GM12878 (cell line): ENCODE data around the gene FKBP2. TPM values are rescaled to one million over a fixed set of nuclear protein-coding genes. Genes with fewer than 3 reads are reported as not detected.

Source experiments
- ATAC-seq: fragments of 200-7000 bp; cut with Tn5 transposase; 3 replicates; pipeline ENCODE4 v1.9.1; 2020; ENCODE audit warnings: mild to moderate bottlenecking, moderate library complexity
- BruUV-seq: library from RNA; stranded (reverse); fragments of 400-500 nt; replicated peaks from 2 replicates; lab custom pipeline; 2021; lab: Mats Ljungman, UMichigan
- CTCF ChIA-PET: fragments of 300-600 bp; sonication (Branson Sonifier 250); formaldehyde crosslinking; extraction: SDS; loops from one replicate; lab custom pipeline; 2021; ENCODE audit warnings: inconsistent platforms; lab: Yijun Ruan, JAX
- POLR2A ChIA-PET: fragments of 350-600 bp; formaldehyde crosslinking; extraction: SDS; loops from one replicate; lab custom pipeline; 2021; ENCODE audit warnings: inconsistent platforms; lab: Charles Lee
- RAD21 ChIA-PET: fragments of 300-600 bp; sonication (Branson Sonifier 250); formaldehyde crosslinking; loops from one replicate; lab custom pipeline; 2023; ENCODE audit warnings: antibody characterized with exemption; ENCODE audit not compliant: unreplicated experiment; lab: Charles Lee
- SMC1A ChIA-PET: fragments of 300-600 bp; sonication (Branson Sonifier 250); formaldehyde crosslinking; loops from one replicate; lab custom pipeline; 2023; ENCODE audit not compliant: unreplicated experiment, uncharacterized antibody; lab: Charles Lee
- DNase-seq: peaks from one replicate; pipeline ENCODE4 v3.0.0-alpha.2; 2011; ENCODE audit warnings: low read depth, low spot score
- FAIRE-seq: peaks from 3 replicates; lab custom pipeline; 2011; peaks lifted over from hg19 to GRCh38; lab: Jason Lieb, UNC
- H2AFZ ChIP-seq: 2 replicates; pipeline ENCODE4 v1.6.0; 2011; ENCODE audit warnings: low read depth, low read length, control low read depth; ENCODE audit not compliant: control insufficient read depth
- H3K27ac ChIP-seq: 2 replicates; pipeline ENCODE4 v1.5.1; 2011; ENCODE audit warnings: control low read depth; ENCODE audit not compliant: control insufficient read depth, insufficient read depth
- H3K27me3 ChIP-seq, 2 experiments: replicated peaks in 1 of 2; 2 replicates each; pipeline versions ENCODE4 v1.6.0 to v1.6.1; 2011; ENCODE audit warnings: low read length in 1 of 2; ENCODE audit not compliant: control insufficient read depth in 2 of 2, insufficient read depth in 2 of 2
- H3K36me3 ChIP-seq, 2 experiments: 2 replicates each; pipeline ENCODE4 v1.5.1; 2011; ENCODE audit warnings: low read length in 1 of 2; ENCODE audit not compliant: control insufficient read depth in 2 of 2, insufficient read depth in 2 of 2
- H3K4me1 ChIP-seq: 2 replicates; pipeline ENCODE4 v1.6.1; 2011; ENCODE audit warnings: mild to moderate bottlenecking, low read length, moderate library complexity, mixed read lengths; ENCODE audit not compliant: control insufficient read depth, insufficient read depth
- H3K4me2 ChIP-seq: 2 replicates; pipeline ENCODE4 v1.6.0; 2011; ENCODE audit warnings: control low read depth; ENCODE audit not compliant: control insufficient read depth, insufficient read depth
- H3K4me3 ChIP-seq: fragments of 200-600 bp; sonication (generic); 2 replicates; pipeline ENCODE4 v1.5.1; 2016
- H3K79me2 ChIP-seq: 2 replicates; pipeline ENCODE4 v1.6.0; 2011; ENCODE audit warnings: low read length; ENCODE audit not compliant: control insufficient read depth, insufficient read depth
- H3K9ac ChIP-seq: 2 replicates; pipeline ENCODE4 v1.8.0; 2011; ENCODE audit warnings: low read length, control low read depth, mixed read lengths; ENCODE audit not compliant: control insufficient read depth, insufficient read depth
- H3K9me3 ChIP-seq: replicated peaks from 3 replicates; pipeline ENCODE4 v1.5.1; 2011; ENCODE audit warnings: mild to moderate bottlenecking, low read length; ENCODE audit not compliant: control insufficient read depth, insufficient read depth
- H4K20me1 ChIP-seq: 2 replicates; pipeline ENCODE4 v1.6.0; 2011; ENCODE audit not compliant: control insufficient read depth, insufficient read depth
- BCLAF1 ChIP-seq: fragments of 450-650 bp; IDR thresholded peaks from 2 replicates; pipeline ENCODE4 v1.6.1; 2017; ENCODE audit warnings: antibody characterized with exemption, mild to moderate bottlenecking, moderate library complexity
- BRCA1 ChIP-seq: IDR thresholded peaks from 2 replicates; pipeline ENCODE4 v1.6.1; 2011; ENCODE audit warnings: low read depth, low read length, improper control_type of control experiment
- CBFB ChIP-seq: IDR thresholded peaks from 2 replicates; pipeline ENCODE4 v1.6.1; 2016; ENCODE audit warnings: antibody characterized with exemption, low read depth
- CBX3 ChIP-seq: fragments of 200-600 bp; sonication (generic); IDR thresholded peaks from 2 replicates; pipeline ENCODE4 v1.6.1; 2016; ENCODE audit warnings: low read depth, borderline replicate concordance
- FOXK2 ChIP-seq: fragments of 450-650 bp; IDR thresholded peaks from 2 replicates; pipeline ENCODE4 v1.6.1; 2017; ENCODE audit warnings: mild to moderate bottlenecking, moderate library complexity
- HDAC6 ChIP-seq: fragments of 200-600 bp; sonication (generic); IDR thresholded peaks from one replicate; pipeline ENCODE4 v1.8.0; 2017; ENCODE audit warnings: antibody characterized with exemption; ENCODE audit not compliant: unreplicated experiment
- IRF5 ChIP-seq: fragments of 450-650 bp; IDR thresholded peaks from 2 replicates; pipeline ENCODE4 v1.6.1; 2017; ENCODE audit warnings: borderline replicate concordance
- MEF2B ChIP-seq: fragments of 450-650 bp; IDR thresholded peaks from 2 replicates; pipeline ENCODE4 v1.6.1; 2018; ENCODE audit warnings: mild to moderate bottlenecking, moderate library complexity; ENCODE audit not compliant: partially characterized antibody, poor library complexity, severe bottlenecking
- MLLT1 ChIP-seq: fragments of 450-650 bp; IDR thresholded peaks from 2 replicates; pipeline ENCODE4 v1.6.1; 2016; ENCODE audit warnings: mild to moderate bottlenecking
- MYB ChIP-seq: fragments of 150-350 bp; IDR thresholded peaks from 2 replicates; pipeline ENCODE4 v1.6.1; 2014; ENCODE audit warnings: mild to moderate bottlenecking, low read depth, low read length, borderline replicate concordance
- PBX3 ChIP-seq: IDR thresholded peaks from 2 replicates; pipeline ENCODE4 v1.6.1; 2011; ENCODE audit warnings: mild to moderate bottlenecking, low read depth, low read length, moderate library complexity; ENCODE audit not compliant: insufficient replicate concordance
- POLR2A ChIP-seq: IDR thresholded peaks from 2 replicates; pipeline ENCODE4 v1.6.1; 2011; ENCODE audit warnings: low read depth, mild to moderate bottlenecking, low read length
- POLR2AphosphoS2 ChIP-seq: IDR thresholded peaks from 2 replicates; pipeline ENCODE4 v1.6.1; 2011; ENCODE audit warnings: low read depth, mild to moderate bottlenecking, low read length, improper control_type of control experiment, moderate library complexity
- SMAD5 ChIP-seq: IDR thresholded peaks from 2 replicates; pipeline ENCODE4 v1.6.1; 2016; ENCODE audit warnings: antibody characterized with exemption, low read depth
- SP1 ChIP-seq: IDR thresholded peaks from one replicate; pipeline ENCODE4 v1.6.1; 2011; ENCODE audit warnings: low read depth, low read length
- WRNIP1 ChIP-seq: IDR thresholded peaks from 2 replicates; pipeline ENCODE4 v1.6.1; 2011; ENCODE audit warnings: low read depth, low read length, improper control_type of control experiment, borderline replicate concordance
- ZNF207 ChIP-seq: fragments of 450-650 bp; IDR thresholded peaks from 2 replicates; pipeline ENCODE4 v1.6.1; 2014; ENCODE audit warnings: antibody characterized with exemption, mild to moderate bottlenecking, borderline replicate concordance
- ZNF24 ChIP-seq: fragments of 450-650 bp; IDR thresholded peaks from 2 replicates; pipeline ENCODE4 v1.6.1; 2017; ENCODE audit warnings: antibody characterized with exemption, mild to moderate bottlenecking
- WGBS: methylation state at CpG from one replicate; pipeline ENCODE4 v1.1.6; 2016; ENCODE audit warnings: low lambda C conversion rate; ENCODE audit not compliant: insufficient replicate concordance, insufficient coverage; ENCODE audit errors: missing lambda C conversion rate; 5-methylcytosine and 5-hydroxymethylcytosine counted together
- in situ Hi-C: fragments of 300-500 bp; cut with MboI; formaldehyde crosslinking; loops from 9 replicates; pipeline ENCODE4 v1.14.3; 2018; ENCODE audit warnings: mixed read lengths
- intact Hi-C: fragments of 100-400 bp; cut with micrococcal nuclease; formaldehyde crosslinking; loops from one replicate; pipeline ENCODE4 v1.14.2; 2022; ENCODE audit not compliant: unreplicated experiment
- polyA plus RNA-seq, 11 experiments: library from polyadenylated mRNA; depleted of rRNA in 4 of 11; unstranded in 6 of 11; stranded (reverse) in 5 of 11; fragments of >200 nt; fragmentation: Nextera tagmentation in 4 of 11; fragmentation: Illumina TruSeq in 1 of 11; extraction: Ambion mirVana in 4 of 11; extraction: Trizol in 1 of 11; gene quantifications; 1 replicate in 1 of 11; 2 replicates in 10 of 11; pipeline versions ENCODE4 v1.2.1 to v1.2.3, GENCODE V29; 2011 to 2016; ENCODE audit warnings: inconsistent platforms in 2 of 11, missing spikeins in 2 of 11, low read depth in 1 of 11
- total RNA-seq, 4 experiments: library from RNA; depleted of rRNA in 3 of 4; stranded (reverse); fragments of >200 nt in 3 of 4; fragmentation: Illumina TruSeq in 1 of 4; extraction: Trizol in 1 of 4; gene quantifications; 2 replicates each; pipeline versions ENCODE4 v1.2.1 to v1.2.3, GENCODE V29; 2013 to 2021

FKBP2 gene
- total and polyA plus RNA-seq, 10 of the 15 experiments (the other 5 are each of a cell fraction or from before 2014, with no cell fraction given): 1.8 to 99.7 (median 39.5) TPM

- no peaks in the 10 kb centered on the region for H3K27me3 ChIP-seq
- peaks cover 0 to 3% of the 10 kb centered on the region in 2 experiments; a peak in 1 of 4 replicates for H3K36me3 ChIP-seq
- 0 out of 2 replicates have a peak, but pooled peaks cover 2% of the 10 kb centered on the region for H3K4me1 ChIP-seq
- CTCF ChIA-PET: interaction anchor here (0.6 to 3.5 kb wide), 5 partner anchors 8 to 29 kb away, joined by 3 to 10 read pairs (median 4); no protein-coding TSS in a partner anchor
- BruUV-seq: no TSS peak
- in situ Hi-C loops: no loop called here
- no peak for DNase-seq
- RAD21 ChIA-PET: no interaction called here
- no peak overlapping the region for H3K27ac ChIP-seq
- no peak for ATAC-seq
- H2AFZ ChIP-seq: no peak overlapping the region
- no peak for FAIRE-seq
- SMC1A ChIA-PET: interaction anchor here (1.3 kb wide), 1 partner anchor 42 kb away, joined by 3 read pairs; the partner anchor contains the start of genes PRDX5 and TRMT112
- no peaks in the 10 kb centered on the region; the same call in 1 of the 2 replicates for H4K20me1 ChIP-seq
- 94% methylated on average over 15 of the region's 15 CpGs for WGBS
- no peak overlapping the region for H3K4me2 ChIP-seq
- H3K9ac ChIP-seq: no peak overlapping the region
- H3K9me3 ChIP-seq: no peaks in the 10 kb centered on the region
- H3K4me3 ChIP-seq: no peak overlapping the region
- POLR2A ChIA-PET: interaction anchor here (0.8 kb wide), 1 partner anchor 34 kb away, joined by 3 read pairs; the partner anchor contains the start of gene FKBP2
- peaks cover 10% of the 10 kb centered on the region for H3K79me2 ChIP-seq
- intact Hi-C loops: no loop called here
- TF ChIP-seq IRF5: no peak
- no peak for TF ChIP-seq FOXK2
- no peak for TF ChIP-seq POLR2A
- TF ChIP-seq BCLAF1: no peak
- TF ChIP-seq CBX3: no peak
- TF ChIP-seq SP1: no peak
- no peak for TF ChIP-seq SMAD5
- TF ChIP-seq ZNF24: no peak
- TF ChIP-seq BRCA1: no peak
- no peak for TF ChIP-seq MEF2B
- no peak for TF ChIP-seq POLR2AphosphoS2
- no peak for TF ChIP-seq HDAC6
- TF ChIP-seq CBFB: no peak
- TF ChIP-seq PBX3: no peak
- no peak for TF ChIP-seq MLLT1
- no peak for TF ChIP-seq ZNF207
- TF ChIP-seq WRNIP1: no peak
- no peak for TF ChIP-seq MYB
Measured at GRCh38 chr11:64275031-64275800, 34.3 kb downstream of the FKBP2 start.
